ENCODE data around the gene TUBA4A.
A peak's percentile ranks its signal among the peaks of the same experiment; 100 is the strongest.

The TUBA4A gene

GRCh38 chr2:219286436-219287115 lies 32.9 kb upstream of the TUBA4A start:
- no peak for DNase-seq

GRCh38 chr2:219285894-219286425 lies 32.2 kb upstream of the TUBA4A start:
- peak; percentile 77 for DNase-seq

GRCh38 chr2:219285373-219285735 lies 31.6 kb upstream of the TUBA4A start:
- DNase-seq: no peak

- DNase-seq: no peak
Measured at GRCh38 chr2:219284501-219285372, 31.0 kb upstream of the TUBA4A start.

GRCh38 chr2:219282943-219283581 lies 29.3 kb upstream of the TUBA4A start:
- no peak for DNase-seq

- no peak for DNase-seq
Measured at GRCh38 chr2:219282375-219282774, 28.7 kb upstream of the TUBA4A start.

- DNase-seq: no peak
Measured at GRCh38 chr2:219281588-219281987, 27.9 kb upstream of the TUBA4A start.

- no peak for DNase-seq
Measured at GRCh38 chr2:219280651-219281050, 26.9 kb upstream of the TUBA4A start.

GRCh38 chr2:219279916-219280516 lies 26.3 kb upstream of the TUBA4A start:
- no peak for DNase-seq

GRCh38 chr2:219279151-219279915 lies 25.6 kb upstream of the TUBA4A start, which contains the start of gene DNAJB2:
TSS of gene DNAJB2 (plus strand) at chr2:219279366. CDS start at chr2:219279834, 468 bp downstream.
- peak; percentile 99 for DNase-seq

GRCh38 chr2:219278655-219279150 lies 25.0 kb upstream of the TUBA4A start:
- DNase-seq: no peak

GRCh38 chr2:219277703-219278654 lies 24.3 kb upstream of the TUBA4A start:
- peak; percentile 86 for DNase-seq

- DNase-seq: no peak
Measured at GRCh38 chr2:219274361-219274921, 20.7 kb upstream of the TUBA4A start.

GRCh38 chr2:219273937-219274336 lies 20.2 kb upstream of the TUBA4A start:
- no peak for DNase-seq

- no peak for DNase-seq
Measured at GRCh38 chr2:219272995-219273394, 19.3 kb upstream of the TUBA4A start.

GRCh38 chr2:219272356-219272755 lies 18.6 kb upstream of the TUBA4A start:
- no peak for DNase-seq

- no peak for DNase-seq
Measured at GRCh38 chr2:219271021-219271420, 17.3 kb upstream of the TUBA4A start.

- no peak for DNase-seq
Measured at GRCh38 chr2:219270055-219270372, 16.3 kb upstream of the TUBA4A start.

- DNase-seq: no peak
Measured at GRCh38 chr2:219269362-219270054, 15.8 kb upstream of the TUBA4A start.

GRCh38 chr2:219268294-219268693 lies 14.6 kb upstream of the TUBA4A start:
- DNase-seq: no peak

Data from left hindlimb (tissue), 1 donor.